Smooth muscle cell of the umbilical artery (primary cell): Measurements from ENCODE around the gene WNK4. TPM values are rescaled to one million over a fixed set of nuclear protein-coding genes. Genes with fewer than 3 reads are reported as not detected.

ENCODE experiments used
- total RNA-seq: library from RNA; depleted of rRNA; stranded (reverse); fragments of >200 nt; gene quantifications from 2 replicates; pipeline ENCODE4 v1.2.3, GENCODE V29; 2014

WNK4 gene
- total RNA-seq, result 1.5 and 5.3 TPM in 2 replicates

GRCh38 chr17:42779936-42780850 lies at the start of gene WNK4:
Gene WNK4 (plus strand): TSS chr17:42780610. CDS start chr17:42780699, 89 bp downstream.

GRCh38 chr17:42744806-42745617 lies 35.4 kb upstream of the WNK4 start, which contains the start of gene EZH1:
Gene EZH1 (minus strand): TSS chr17:42745040. CDS start chr17:42728941, 16,099 bp downstream.

GRCh38 chr17:42760652-42761581 lies 19.5 kb upstream of the WNK4 start, which contains the start of gene RAMP2:
Gene RAMP2 (plus strand): TSS chr17:42761227. CDS start chr17:42761262, 35 bp downstream.

GRCh38 chr17:42773290-42774035 lies 6.9 kb upstream of the WNK4 start, which contains the start of gene VPS25:
Gene VPS25 (plus strand): TSS chr17:42773449. CDS start chr17:42773476, 27 bp downstream.

DNA sequence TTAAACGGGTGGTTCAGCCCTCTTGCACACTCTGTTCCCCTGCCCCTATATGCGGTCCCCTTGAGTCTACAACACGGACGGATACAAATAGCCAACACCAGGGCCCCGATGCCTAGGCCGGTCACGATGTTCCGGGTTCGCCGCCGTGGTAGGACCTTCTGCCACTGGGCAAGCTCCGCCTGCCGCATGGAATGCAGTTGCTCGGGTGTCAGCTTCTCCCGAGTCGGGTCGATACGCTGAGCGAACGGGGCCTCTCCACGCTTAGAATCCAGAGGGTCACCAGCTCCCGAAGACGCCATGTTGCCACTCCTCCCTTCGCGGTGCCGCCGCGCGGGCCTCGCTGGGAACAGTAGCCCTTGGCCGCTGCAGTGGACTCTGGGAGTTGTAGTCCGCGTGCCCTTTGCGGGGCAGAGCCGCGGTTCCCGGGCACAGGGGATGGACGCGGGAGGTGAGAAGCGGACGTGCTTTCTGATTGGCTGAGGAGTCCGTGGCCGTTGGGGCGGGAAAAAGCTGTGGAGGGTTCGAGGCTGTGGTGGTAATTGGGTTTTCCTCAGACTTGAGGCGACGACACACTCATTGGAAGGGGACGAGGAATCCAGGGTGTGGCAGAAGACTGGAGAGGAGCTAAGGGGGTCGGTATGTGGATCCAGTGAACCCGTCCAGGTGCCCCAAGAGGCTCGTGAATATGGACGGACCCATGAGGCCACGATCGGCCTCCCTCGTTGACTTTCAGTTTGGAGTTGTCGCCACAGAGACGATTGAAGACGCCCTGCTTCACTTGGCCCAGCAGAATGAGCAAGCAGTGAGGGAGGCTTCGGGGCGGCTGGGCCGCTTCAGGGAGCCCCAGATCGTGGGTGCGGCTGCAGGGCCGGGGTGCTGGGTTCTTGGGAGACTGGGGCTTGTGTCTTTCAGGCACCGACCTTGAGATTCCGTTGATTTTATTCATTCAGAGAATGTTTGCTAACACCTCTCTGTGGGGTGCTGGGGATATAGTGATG lies 18.3 kb downstream of the WNK4 start, which contains the start of the genes CNTD1 and COA3:
TSS of gene CNTD1 (plus strand) at position 479 of the 998 bp plus-strand sequence. CDS start at position 686, 207 bp downstream.
TSS of gene COA3 (minus strand) at position 322 of the 998 bp plus-strand sequence. CDS start at position 299, 23 bp downstream.

GRCh38 chr17:42832934-42833766 lies 52.7 kb downstream of the WNK4 start, which contains the start of gene PSME3:
Gene PSME3 (plus strand): TSS chr17:42833397. CDS start chr17:42833632, 235 bp downstream.

GRCh38 chr17:42844271-42844670 lies 63.9 kb downstream of the WNK4 start, which contains the start of gene AOC2:
Gene AOC2 (plus strand): TSS chr17:42844580. CDS start chr17:42844627, 47 bp downstream.

Other genes with a start within 250 kb of the WNK4 start
- gene NAGLU, start 244.4 kb upstream of the WNK4 start, total RNA-seq, result 36.4 and 63.2 TPM in 2 replicates
- 0.88 and 1.5 TPM in 2 replicates for gene HSD17B1, start 227.7 kb upstream of the WNK4 start, total RNA-seq
- gene COASY, start 218.5 kb upstream of the WNK4 start, total RNA-seq, result 13.1 and 26.4 TPM in 2 replicates
- 33.7 and 34.4 TPM in 2 replicates for gene MLX, start 213.5 kb upstream of the WNK4 start, total RNA-seq
- 0.89 and 5.2 TPM in 2 replicates for gene PSMC3IP, start 202.9 kb upstream of the WNK4 start, total RNA-seq
- gene RETREG3, start 171.2 kb upstream of the WNK4 start, total RNA-seq, result 37.1 and 47.5 TPM in 2 replicates
- gene TUBG1, start 170.9 kb upstream of the WNK4 start, total RNA-seq, result 12.5 and 43.9 TPM in 2 replicates
- 11.9 and 13.2 TPM in 2 replicates for gene TUBG2, start 121.3 kb upstream of the WNK4 start, total RNA-seq
- 8.9 and 11.6 TPM in 2 replicates for gene PLEKHH3, start 103.6 kb upstream of the WNK4 start, total RNA-seq
- gene CCR10, start 98.8 kb upstream of the WNK4 start, total RNA-seq, result 1.8 and 2.5 TPM in 2 replicates
- 24.9 and 52.4 TPM in 2 replicates for gene CNTNAP1, start 98.1 kb upstream of the WNK4 start, total RNA-seq
- 12.5 and 15.1 TPM in 2 replicates for gene EZH1, start 35.6 kb upstream of the WNK4 start, total RNA-seq
- gene RAMP2, start 19.4 kb upstream of the WNK4 start, total RNA-seq, result not detected in 2 replicates
- gene VPS25, start 7.2 kb upstream of the WNK4 start, total RNA-seq, result 46.7 and 67.1 TPM in 2 replicates
- gene COA3, start 18.1 kb downstream of the WNK4 start, total RNA-seq, result 32.8 and 53.2 TPM in 2 replicates
- 0.05 TPM in 1 of 2 replicates, not detected in the other for gene CNTD1, start 18.3 kb downstream of the WNK4 start, total RNA-seq
- 95.9 and 96.8 TPM in 2 replicates for gene BECN1, start 43.7 kb downstream of the WNK4 start, total RNA-seq
- 63.0 and 106 TPM in 2 replicates for gene PSME3, start 52.8 kb downstream of the WNK4 start, total RNA-seq
- 0.59 and 0.69 TPM in 2 replicates for gene AOC2, start 64.0 kb downstream of the WNK4 start, total RNA-seq
- gene AOC3, start 70.6 kb downstream of the WNK4 start, total RNA-seq, result 0.14 and 0.30 TPM in 2 replicates
- gene G6PC1, start 120.2 kb downstream of the WNK4 start, total RNA-seq, result not detected in 2 replicates
- gene AARSD1, start 183.8 kb downstream of the WNK4 start, total RNA-seq, result 20.3 and 24.9 TPM in 2 replicates
- 0.78 and 0.89 TPM in 2 replicates for gene PTGES3L, start 199.5 kb downstream of the WNK4 start, total RNA-seq
- 10.4 and 13.3 TPM in 2 replicates for gene RUNDC1, start 200.0 kb downstream of the WNK4 start, total RNA-seq
- gene RPL27, start 217.8 kb downstream of the WNK4 start, total RNA-seq, result 516 and 1,023 TPM in 2 replicates
- gene IFI35, start 226.2 kb downstream of the WNK4 start, total RNA-seq, result 6.0 and 13.1 TPM in 2 replicates
- 116 and 150 TPM in 2 replicates for gene VAT1, start 241.8 kb downstream of the WNK4 start, total RNA-seq
- gene RND2, start 244.6 kb downstream of the WNK4 start, total RNA-seq, result 0.23 and 0.30 TPM in 2 replicates